ENCODE results near the gene ZNF562. TPM values are rescaled to one million over a fixed set of nuclear protein-coding genes. Genes with fewer than 3 reads are reported as not detected.
"Not testable (repeated sequence)": the region's sequence is repeated elsewhere in the genome, so short reads cannot be mapped to it uniquely, and the experiment has no call there.

Gene ZNF562
- 36.3 and 47.7 TPM in 2 replicates for total RNA-seq (2014; rRNA removed; shearing (Covaris generic))

- DNase-seq (ENCODE audit: low spot score), result peak; percentile 89
These were observed at the start of gene ZNF562 for GRCh38 chr19:9674663-9675357. ZNF562 (minus strand) TSS chr19:9675100; CDS start chr19:9660744, 14,356 bp downstream.

- no peak for DNase-seq (ENCODE audit: low spot score)
These were observed 49.3 kb upstream of the ZNF562 start for GRCh38 chr19:9724157-9724556.

GRCh38 chr19:9721861-9722260 is 47.0 kb upstream of the ZNF562 start:
- DNase-seq (ENCODE audit: low spot score), result no peak

GRCh38 chr19:9720541-9720940 is 45.6 kb upstream of the ZNF562 start:
- no peak for DNase-seq (ENCODE audit: low spot score)

- DNase-seq (ENCODE audit: low spot score), result no peak
These were observed 36.9 kb upstream of the ZNF562 start for GRCh38 chr19:9711815-9712214.

GRCh38 chr19:9709305-9709704 is 34.4 kb upstream of the ZNF562 start:
- no peak for DNase-seq (ENCODE audit: low spot score)

- no peak for DNase-seq (ENCODE audit: low spot score)
These were observed 30.9 kb upstream of the ZNF562 start for GRCh38 chr19:9705836-9706235.

- no peak for DNase-seq (ENCODE audit: low spot score)
These were observed 27.3 kb upstream of the ZNF562 start for GRCh38 chr19:9702186-9702585.

- no peak for DNase-seq (ENCODE audit: low spot score)
These were observed 25.5 kb upstream of the ZNF562 start for GRCh38 chr19:9700229-9700981.

- not testable (repeated sequence) for DNase-seq (ENCODE audit: low spot score)
These were observed 15.4 kb upstream of the ZNF562 start for GRCh38 chr19:9690301-9690700.

GRCh38 chr19:9679996-9680395 is 5.1 kb upstream of the ZNF562 start:
- DNase-seq (ENCODE audit: low spot score), result not testable (repeated sequence)

- DNase-seq (ENCODE audit: low spot score), result not testable (repeated sequence)
These were observed 530 bp upstream of the ZNF562 start for GRCh38 chr19:9675358-9675901.

GRCh38 chr19:9673912-9674662 is 813 bp downstream of the ZNF562 start:
- peak; percentile 49 for DNase-seq (ENCODE audit: low spot score)

GRCh38 chr19:9672893-9673292 is 2.0 kb downstream of the ZNF562 start:
- no peak for DNase-seq (ENCODE audit: low spot score)

- no peak for DNase-seq (ENCODE audit: low spot score)
These were observed 3.2 kb downstream of the ZNF562 start for GRCh38 chr19:9671655-9672054.

- DNase-seq (ENCODE audit: low spot score), result no peak
These were observed 6.4 kb downstream of the ZNF562 start for GRCh38 chr19:9668544-9668943.

- DNase-seq (ENCODE audit: low spot score), result no peak
These were observed 7.0 kb downstream of the ZNF562 start for GRCh38 chr19:9667898-9668297.

GRCh38 chr19:9658769-9659168 is 16.1 kb downstream of the ZNF562 start:
- DNase-seq (ENCODE audit: low spot score), result no peak

- not testable (repeated sequence) for DNase-seq (ENCODE audit: low spot score)
These were observed 21.8 kb downstream of the ZNF562 start for GRCh38 chr19:9653066-9653555.

GRCh38 chr19:9651464-9651863 is 23.4 kb downstream of the ZNF562 start:
- DNase-seq (ENCODE audit: low spot score), result not testable (repeated sequence)

GRCh38 chr19:9650345-9650744 is 24.6 kb downstream of the ZNF562 start:
- DNase-seq (ENCODE audit: low spot score), result no peak

GRCh38 chr19:9645472-9645871 is 29.4 kb downstream of the ZNF562 start:
- no peak for DNase-seq (ENCODE audit: low spot score)
